ENCODE results near the gene GRIK5.

- TF ChIP-seq, protein P1, sequence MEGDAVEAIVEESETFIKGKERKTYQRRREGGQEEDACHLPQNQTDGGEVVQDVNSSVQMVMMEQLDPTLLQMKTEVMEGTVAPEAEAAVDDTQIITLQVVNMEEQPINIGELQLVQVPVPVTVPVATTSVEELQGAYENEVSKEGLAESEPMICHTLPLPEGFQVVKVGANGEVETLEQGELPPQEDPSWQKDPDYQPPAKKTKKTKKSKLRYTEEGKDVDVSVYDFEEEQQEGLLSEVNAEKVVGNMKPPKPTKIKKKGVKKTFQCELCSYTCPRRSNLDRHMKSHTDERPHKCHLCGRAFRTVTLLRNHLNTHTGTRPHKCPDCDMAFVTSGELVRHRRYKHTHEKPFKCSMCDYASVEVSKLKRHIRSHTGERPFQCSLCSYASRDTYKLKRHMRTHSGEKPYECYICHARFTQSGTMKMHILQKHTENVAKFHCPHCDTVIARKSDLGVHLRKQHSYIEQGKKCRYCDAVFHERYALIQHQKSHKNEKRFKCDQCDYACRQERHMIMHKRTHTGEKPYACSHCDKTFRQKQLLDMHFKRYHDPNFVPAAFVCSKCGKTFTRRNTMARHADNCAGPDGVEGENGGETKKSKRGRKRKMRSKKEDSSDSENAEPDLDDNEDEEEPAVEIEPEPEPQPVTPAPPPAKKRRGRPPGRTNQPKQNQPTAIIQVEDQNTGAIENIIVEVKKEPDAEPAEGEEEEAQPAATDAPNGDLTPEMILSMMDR (conservative IDR thresholded peaks at IDR 0.05): no peak
- TF ChIP-seq ZFX (IDR thresholded peaks at IDR 0.05): no peak
Measured at GRCh38 chr19:42068361-42068755, 1.6 kb downstream of the GRIK5 start.
